ENCODE measurements around the gene DMD. TPM values are rescaled to one million over a fixed set of nuclear protein-coding genes. Genes with fewer than 3 reads are reported as not detected.

The DMD gene
- total and polyA plus RNA-seq, 2 experiments from 2014 or later, result 1.5 to 2.0 TPM

DNA sequence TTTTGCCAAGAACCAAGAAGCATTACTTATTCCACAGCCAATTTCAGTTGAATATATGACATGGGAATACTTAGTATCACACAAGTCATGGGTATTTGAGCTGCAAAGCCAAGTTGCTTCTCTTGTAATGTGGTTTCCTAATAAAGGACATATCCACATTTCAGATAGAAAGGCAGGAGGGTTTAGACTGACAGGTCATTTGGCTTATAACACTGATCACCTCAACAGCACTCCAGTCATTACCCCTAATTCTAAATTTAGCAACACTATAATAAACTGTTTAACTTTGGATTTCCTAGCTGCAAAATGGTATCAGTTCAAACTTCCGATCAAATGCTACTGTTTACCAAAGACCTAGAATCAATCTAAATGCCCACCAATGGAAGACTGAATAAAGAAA is 2025.5 kb downstream of the DMD start:
- H3K27me3 ChIP-seq (replicated peaks; ENCODE audit: insufficient read depth), result no peaks in the 10 kb centered on the region
- no peak overlapping the region for H3K4me2 ChIP-seq (ENCODE audit: unreplicated experiment)
- no peaks in the 10 kb centered on the region for H3K36me3 ChIP-seq (ENCODE audit: low read depth)
- no peaks in the 10 kb centered on the region for H3K4me1 ChIP-seq (ENCODE audit: insufficient read depth)
- H3K27ac ChIP-seq, result no peak overlapping the region
- H3K79me2 ChIP-seq (ENCODE audit: insufficient read depth), result no peaks in the 10 kb centered on the region
- WGBS, 2 experiments (ENCODE audit: low coverage in 1 of 2, low lambda C conversion rate in 2 of 2, missing lambda C conversion rate in 2 of 2), result 80 to 100% methylated on average over 1 of the region's 1 CpG
- in situ Hi-C loops (cut with MboI), result no loop called here
- H3K9me3 ChIP-seq (ENCODE audit: low read depth), result no peaks in the 10 kb centered on the region
- no peak overlapping the region for H3K9ac ChIP-seq
- no peaks in the 10 kb centered on the region for H3F3A ChIP-seq (ENCODE audit: insufficient read depth)
- no peak overlapping the region for H2AFZ ChIP-seq
- TF ChIP-seq EZH2phosphoT487 (IDR thresholded peaks at IDR 0.05; ENCODE audit: insufficient read depth, low read depth) (no peak), EZH2 (IDR thresholded peaks at IDR 0.05; ENCODE audit: insufficient read depth, poor library complexity, severe bottlenecking) (no peak)
- no peaks in the 10 kb centered on the region for H4K20me1 ChIP-seq (ENCODE audit: insufficient read depth)
- H3K9me2 ChIP-seq (ENCODE audit: insufficient read depth), result no peaks in the 10 kb centered on the region
- no peak for DNase-seq
- no peak overlapping the region for H3K4me3 ChIP-seq

DNA sequence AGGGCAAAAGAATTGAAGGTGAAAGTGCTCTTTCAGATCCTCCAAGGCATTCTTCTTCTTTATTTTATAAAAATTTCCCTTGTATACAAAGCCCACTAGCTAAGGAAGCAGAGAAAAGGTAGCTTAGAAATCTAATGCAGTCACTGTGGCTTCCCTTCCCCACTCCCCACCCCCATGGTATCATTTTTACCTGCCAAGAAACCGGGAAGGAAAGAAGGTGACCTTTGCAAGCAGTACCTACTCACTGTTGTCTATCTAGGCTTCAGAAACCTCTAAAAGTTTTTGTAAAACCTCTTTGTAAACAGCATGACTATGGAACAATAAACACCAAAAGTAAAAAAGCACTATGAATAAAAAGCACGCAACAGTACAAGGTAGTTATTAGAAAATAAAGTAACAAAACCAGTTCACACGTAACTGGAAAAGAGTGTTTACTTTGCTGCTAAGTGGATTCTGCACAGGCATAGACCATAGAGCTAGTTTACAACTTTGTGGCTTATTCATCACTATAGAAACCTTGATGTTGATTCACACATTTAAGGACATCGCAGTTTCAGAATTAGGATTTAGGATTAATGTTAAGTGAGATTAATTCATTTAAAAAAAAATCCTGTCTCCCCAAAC is 2029.9 kb downstream of the DMD start:
- no peaks in the 10 kb centered on the region for H3K4me1 ChIP-seq (ENCODE audit: insufficient read depth)
- H2AFZ ChIP-seq, result no peak overlapping the region
- no peak overlapping the region for H3K4me3 ChIP-seq
- no peak for DNase-seq
- H3K9me3 ChIP-seq (ENCODE audit: low read depth), result no peaks in the 10 kb centered on the region
- H4K20me1 ChIP-seq (ENCODE audit: insufficient read depth), result no peaks in the 10 kb centered on the region
- H3F3A ChIP-seq (ENCODE audit: insufficient read depth), result no peaks in the 10 kb centered on the region
- H3K9ac ChIP-seq, result no peak overlapping the region
- no peak overlapping the region for H3K27ac ChIP-seq
- no peaks in the 10 kb centered on the region for H3K9me2 ChIP-seq (ENCODE audit: insufficient read depth)
- 62 to 64% methylated on average over 4 of the region's 4 CpGs for WGBS, 2 experiments (ENCODE audit: low coverage in 1 of 2, low lambda C conversion rate in 2 of 2, missing lambda C conversion rate in 2 of 2)
- no peak overlapping the region for H3K4me2 ChIP-seq (ENCODE audit: unreplicated experiment)
- no peaks in the 10 kb centered on the region for H3K27me3 ChIP-seq (replicated peaks; ENCODE audit: insufficient read depth)
- TF ChIP-seq EZH2 (IDR thresholded peaks at IDR 0.05; ENCODE audit: insufficient read depth, poor library complexity, severe bottlenecking), result no peak
- TF ChIP-seq EZH2phosphoT487 (IDR thresholded peaks at IDR 0.05; ENCODE audit: insufficient read depth, low read depth), result no peak
- in situ Hi-C loops (cut with MboI), result no loop called here
- no peaks in the 10 kb centered on the region for H3K36me3 ChIP-seq (ENCODE audit: low read depth)
- H3K79me2 ChIP-seq (ENCODE audit: insufficient read depth), result no peaks in the 10 kb centered on the region

DNA sequence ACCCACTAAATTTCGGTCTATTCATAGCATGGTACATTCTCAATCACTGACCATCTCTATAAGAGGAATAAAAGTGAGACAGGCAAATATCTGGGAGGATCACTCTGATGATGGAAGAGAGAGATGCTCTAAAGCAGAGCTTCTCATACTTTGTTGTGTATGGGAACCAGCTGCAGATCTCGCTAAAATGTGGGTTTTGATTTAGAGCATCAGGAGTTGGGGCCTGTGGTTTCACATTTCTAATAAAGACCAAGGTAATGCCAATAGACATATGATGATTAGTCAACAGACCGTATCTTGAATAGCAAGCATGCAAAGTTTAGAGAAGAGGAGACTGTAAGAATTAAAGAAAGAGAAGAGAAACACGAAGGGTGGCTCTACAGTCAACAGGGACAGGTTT is 2032.1 kb downstream of the DMD start:
- TF ChIP-seq EZH2 (IDR thresholded peaks at IDR 0.05; ENCODE audit: insufficient read depth, poor library complexity, severe bottlenecking) (no peak), EZH2phosphoT487 (IDR thresholded peaks at IDR 0.05; ENCODE audit: insufficient read depth, low read depth) (no peak)
- Histone ChIP-seq H3K27me3 (replicated peaks; ENCODE audit: insufficient read depth) (no peaks in the 10 kb centered on the region), H3K4me1 (ENCODE audit: insufficient read depth) (no peaks in the 10 kb centered on the region), H3F3A (ENCODE audit: insufficient read depth) (no peaks in the 10 kb centered on the region), H3K27ac (no peak overlapping the region), H3K36me3 (ENCODE audit: low read depth) (no peaks in the 10 kb centered on the region), H3K9ac (no peak overlapping the region), H3K9me2 (ENCODE audit: insufficient read depth) (no peaks in the 10 kb centered on the region), H3K79me2 (ENCODE audit: insufficient read depth) (no peaks in the 10 kb centered on the region), H2AFZ (no peak overlapping the region), H3K4me2 (ENCODE audit: unreplicated experiment) (no peak overlapping the region), H3K9me3 (ENCODE audit: low read depth) (no peaks in the 10 kb centered on the region), H3K4me3 (no peak overlapping the region), H4K20me1 (ENCODE audit: insufficient read depth) (no peaks in the 10 kb centered on the region)
- 49 to 58% methylated on average over 4 of the region's 4 CpGs for WGBS, 2 experiments (ENCODE audit: low coverage in 1 of 2, low lambda C conversion rate in 2 of 2, missing lambda C conversion rate in 2 of 2)
- DNase-seq, result no peak
- in situ Hi-C loops (cut with MboI), result no loop called here

GRCh38 chrX:31178769-31179125 is 2032.6 kb downstream of the DMD start:
- no peaks in the 10 kb centered on the region for H3K4me1 ChIP-seq (ENCODE audit: insufficient read depth)
- H3K27ac ChIP-seq, result no peak overlapping the region
- no peaks in the 10 kb centered on the region for H3K9me3 ChIP-seq (ENCODE audit: low read depth)
- no peaks in the 10 kb centered on the region for H3F3A ChIP-seq (ENCODE audit: insufficient read depth)
- H3K27me3 ChIP-seq (replicated peaks; ENCODE audit: insufficient read depth), result no peaks in the 10 kb centered on the region
- H3K4me3 ChIP-seq, result no peak overlapping the region
- H3K4me2 ChIP-seq (ENCODE audit: unreplicated experiment), result no peak overlapping the region
- no peaks in the 10 kb centered on the region for H3K9me2 ChIP-seq (ENCODE audit: insufficient read depth)
- H3K79me2 ChIP-seq (ENCODE audit: insufficient read depth), result no peaks in the 10 kb centered on the region
- no peak overlapping the region for H2AFZ ChIP-seq
- H3K9ac ChIP-seq, result no peak overlapping the region
- in situ Hi-C loops (cut with MboI), result no loop called here
- no peaks in the 10 kb centered on the region for H3K36me3 ChIP-seq (ENCODE audit: low read depth)
- no peak for DNase-seq
- WGBS, 2 experiments (ENCODE audit: low coverage in 1 of 2, low lambda C conversion rate in 2 of 2, missing lambda C conversion rate in 2 of 2), result 77 to 78% methylated on average over 2 of the region's 2 CpGs
- no peaks in the 10 kb centered on the region for H4K20me1 ChIP-seq (ENCODE audit: insufficient read depth)
- no peak for TF ChIP-seq EZH2 (IDR thresholded peaks at IDR 0.05; ENCODE audit: insufficient read depth, poor library complexity, severe bottlenecking)
- TF ChIP-seq EZH2phosphoT487 (IDR thresholded peaks at IDR 0.05; ENCODE audit: insufficient read depth, low read depth), result no peak

All from GM23248 (cell line).